HUES64 (cell line): ENCODE measurements around the gene HOMER3.
"Not testable (repeated sequence)": the region's sequence is repeated elsewhere in the genome, so short reads cannot be mapped to it uniquely, and the experiment has no call there.

ENCODE experiments used
- H3K27ac ChIP-seq: 2 replicates; pipeline ENCODE4 v1.7.0; 2013; ENCODE audit warnings: low read depth, low read length, inconsistent platforms
- H3K27me3 ChIP-seq: 2 replicates; pipeline ENCODE4 v1.6.1; 2013; ENCODE audit warnings: mild to moderate bottlenecking, low read length; ENCODE audit not compliant: insufficient read depth
- H3K36me3 ChIP-seq: 2 replicates; pipeline ENCODE4 v1.6.1; 2013; ENCODE audit warnings: mild to moderate bottlenecking, low read length; ENCODE audit not compliant: insufficient read depth
- H3K4me1 ChIP-seq: 2 replicates; pipeline ENCODE4 v1.6.1; 2013; ENCODE audit warnings: mild to moderate bottlenecking, low read length, moderate library complexity; ENCODE audit not compliant: insufficient read depth
- H3K4me3 ChIP-seq: 2 replicates; pipeline ENCODE4 v1.5.1; 2013; ENCODE audit warnings: mild to moderate bottlenecking, low read length, moderate library complexity
- H3K9ac ChIP-seq: 2 replicates; pipeline ENCODE4 v1.6.1; 2013; ENCODE audit warnings: mild to moderate bottlenecking, low read depth, low read length
- H3K9me3 ChIP-seq: 2 replicates; pipeline ENCODE4 v1.6.1; 2013; ENCODE audit warnings: low read depth, low read length; ENCODE audit not compliant: insufficient read depth
- WGBS: fragments of 150-250, 120-280 bp; methylation state at CpG from one replicate; pipeline ENCODE4 v1.1.7; 2013; ENCODE audit warnings: missing lambda C conversion rate; 5-methylcytosine and 5-hydroxymethylcytosine counted together

Gene HOMER3

DNA sequence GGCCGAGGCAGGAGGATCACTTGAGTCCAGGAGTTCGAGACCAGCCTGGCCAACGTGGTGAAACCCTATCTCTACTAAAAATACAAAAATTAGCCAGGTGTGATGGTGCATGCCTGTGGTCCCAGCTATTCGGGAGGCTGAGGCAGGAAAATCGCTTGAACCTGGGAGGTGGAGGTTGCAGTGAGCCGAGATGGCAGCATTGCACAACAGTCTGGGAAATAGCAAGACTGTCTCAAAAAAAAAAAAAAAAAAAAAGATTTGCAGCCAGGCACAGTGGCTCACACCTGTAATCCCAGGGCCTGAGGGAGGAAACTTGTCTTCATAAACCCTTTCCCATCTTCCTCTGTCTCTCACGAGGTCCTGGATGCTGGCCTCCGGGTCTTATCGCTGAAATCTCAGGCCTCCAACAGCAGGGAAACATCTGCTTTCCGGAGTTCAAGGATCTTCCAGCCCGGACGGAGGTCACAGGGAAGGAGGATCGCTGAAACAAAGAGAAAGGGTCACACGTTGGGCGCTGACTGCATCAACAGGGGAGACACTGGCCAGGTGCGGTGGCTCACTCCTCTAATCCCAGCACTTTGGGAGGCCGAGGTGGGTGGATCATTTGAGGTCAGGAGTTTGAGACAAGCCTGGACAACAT lies 11.5 kb upstream of the HOMER3 start:
- H3K27me3 ChIP-seq, H3K27ac ChIP-seq, H3K4me3 ChIP-seq, H3K36me3 ChIP-seq, H3K4me1 ChIP-seq, H3K9me3 ChIP-seq, H3K9ac ChIP-seq: not testable (repeated sequence)
- 89% methylated on average over 17 of the region's 17 CpGs for WGBS

DNA sequence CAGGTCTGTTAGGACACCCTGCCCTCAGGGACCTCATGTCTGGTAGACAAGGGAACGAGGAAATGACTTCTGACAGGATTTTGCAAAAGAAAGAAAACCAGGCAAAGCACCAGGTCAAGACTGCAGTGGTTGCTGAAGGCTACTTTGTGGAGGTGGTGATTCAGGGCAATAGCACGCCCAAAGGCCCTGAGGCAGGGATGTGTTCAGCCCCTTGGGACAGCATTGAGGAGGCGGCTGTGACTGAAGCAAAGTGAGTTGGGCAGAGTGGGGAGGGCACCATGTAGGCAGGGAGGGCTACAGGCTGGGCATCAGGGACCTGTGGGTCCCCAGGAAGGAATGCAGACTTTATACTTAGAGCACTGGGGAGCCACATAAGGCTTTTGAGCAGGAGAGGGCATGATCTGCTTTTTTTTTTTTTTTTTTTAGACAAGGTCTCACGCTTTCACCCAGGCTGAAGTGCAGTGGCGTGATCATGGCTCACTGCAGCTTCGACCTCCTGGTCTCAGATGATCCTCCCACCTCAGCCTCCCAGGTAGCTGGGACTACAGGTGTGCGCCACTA lies 10.8 kb upstream of the HOMER3 start:
- no peak overlapping the region for H3K27ac ChIP-seq
- H3K9ac ChIP-seq = no peak overlapping the region
- WGBS = 89% methylated on average over 7 of the region's 7 CpGs
- no peak overlapping the region for H3K4me3 ChIP-seq
- H3K36me3 ChIP-seq = no peaks in the 10 kb centered on the region
- no peaks in the 10 kb centered on the region for H3K4me1 ChIP-seq
- H3K9me3 ChIP-seq = no peaks in the 10 kb centered on the region
- no peaks in the 10 kb centered on the region for H3K27me3 ChIP-seq

DNA sequence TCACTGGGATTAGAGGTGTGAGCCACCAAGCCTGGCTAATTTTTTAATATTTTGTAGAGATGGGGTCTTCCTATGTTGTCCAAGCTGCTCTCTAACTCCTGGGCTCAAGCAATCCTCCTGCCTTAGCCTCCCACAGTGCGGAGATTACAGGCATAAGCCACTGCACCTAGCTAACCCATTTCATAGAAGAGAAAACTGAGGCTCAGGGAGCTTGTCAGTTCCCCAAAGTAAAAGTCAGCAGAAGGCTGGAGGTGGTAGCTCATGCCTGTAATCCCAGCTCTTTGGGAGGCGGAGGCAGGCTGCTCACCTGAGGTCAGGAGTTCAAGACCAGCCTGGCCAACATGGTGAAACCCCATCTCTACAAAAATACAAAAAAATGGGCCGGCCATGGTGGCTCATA lies 8.8 kb upstream of the HOMER3 start:
- no peaks in the 10 kb centered on the region for H3K9me3 ChIP-seq
- H3K4me3 ChIP-seq = no peak overlapping the region
- 88% methylated on average over 3 of the region's 3 CpGs for WGBS
- no peaks in the 10 kb centered on the region for H3K27me3 ChIP-seq
- H3K36me3 ChIP-seq = 0 out of 2 replicates have a peak, but pooled peaks cover 2% of the 10 kb centered on the region
- no peaks in the 10 kb centered on the region for H3K4me1 ChIP-seq
- H3K9ac ChIP-seq = no peak overlapping the region
- no peak overlapping the region for H3K27ac ChIP-seq

DNA sequence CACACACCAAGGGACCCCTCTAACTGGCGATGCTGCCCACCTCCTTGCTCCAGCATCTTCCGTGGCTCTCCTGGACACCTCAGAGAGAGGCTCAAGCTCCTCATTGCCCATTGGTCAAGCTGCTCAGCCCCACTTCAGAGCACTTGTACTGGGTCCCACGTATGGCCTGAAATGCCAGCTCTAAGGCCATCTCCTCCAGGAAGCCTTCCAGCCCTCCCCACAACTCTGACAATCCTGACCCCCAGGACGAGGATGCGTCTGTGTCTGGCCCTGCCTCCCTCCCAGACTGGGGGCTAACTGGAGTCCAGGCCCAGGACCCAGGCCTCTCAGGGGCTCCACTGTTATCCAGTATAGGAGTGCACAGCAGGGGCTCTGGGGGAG lies 7.9 kb upstream of the HOMER3 start:
- Histone ChIP-seq H3K4me3 (no peak overlapping the region), H3K9ac (no peak overlapping the region), H3K27me3 (no peaks in the 10 kb centered on the region), H3K36me3 (0 out of 2 replicates have a peak, but pooled peaks cover 2% of the 10 kb centered on the region), H3K27ac (no peak overlapping the region), H3K9me3 (no peaks in the 10 kb centered on the region), H3K4me1 (no peaks in the 10 kb centered on the region)
- 87% methylated on average over 5 of the region's 5 CpGs for WGBS

DNA sequence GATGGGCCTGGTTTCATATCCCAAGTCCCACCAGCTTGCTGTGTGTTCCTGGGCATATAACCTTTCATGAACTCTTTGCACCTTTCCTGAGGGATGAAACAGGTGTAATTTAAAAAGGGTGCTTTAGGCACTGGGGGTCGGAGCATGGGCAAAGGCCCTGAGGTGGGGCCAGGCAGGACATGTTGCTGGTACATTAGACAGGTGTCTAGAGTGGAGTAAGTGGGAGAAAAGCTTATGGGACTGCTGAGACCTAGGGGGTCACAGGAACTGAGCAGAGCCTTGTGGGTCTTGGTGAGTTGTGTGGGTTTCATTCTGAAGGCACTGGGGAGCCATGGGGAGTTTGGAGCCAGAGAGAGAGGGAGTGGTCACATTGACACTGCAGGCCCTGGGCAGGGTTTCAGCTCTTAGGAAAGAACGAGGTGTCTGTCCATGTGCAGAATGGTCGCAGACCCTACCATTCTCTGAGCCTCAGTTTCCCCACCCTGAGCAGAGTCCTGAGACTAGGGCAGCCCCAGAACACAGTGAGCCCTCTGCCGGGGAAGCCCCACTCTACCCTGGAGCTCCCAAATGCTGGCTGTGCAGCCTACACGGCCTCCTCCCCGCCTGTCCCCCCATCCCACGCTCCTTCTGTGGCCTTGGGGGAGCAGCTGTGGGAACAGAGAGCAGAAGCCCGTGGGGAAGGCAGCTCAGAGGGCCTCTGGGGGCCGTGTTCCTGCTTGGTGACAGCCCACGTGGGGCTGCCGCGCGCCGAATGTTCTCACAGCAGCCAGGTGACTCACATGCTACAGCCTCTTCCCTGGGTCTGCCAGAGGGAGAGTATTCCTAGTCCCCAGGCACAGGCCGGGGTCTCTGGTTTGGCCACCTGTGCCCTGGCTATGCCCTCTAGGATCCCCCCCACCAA lies 7.3 kb upstream of the HOMER3 start:
- 89% methylated on average over 15 of the region's 15 CpGs for WGBS
- H3K36me3 ChIP-seq = 0 out of 2 replicates have a peak, but pooled peaks cover 2% of the 10 kb centered on the region
- H3K27me3 ChIP-seq = no peaks in the 10 kb centered on the region
- no peak overlapping the region for H3K27ac ChIP-seq
- H3K4me3 ChIP-seq = no peak overlapping the region
- no peak overlapping the region for H3K9ac ChIP-seq
- no peaks in the 10 kb centered on the region for H3K9me3 ChIP-seq
- H3K4me1 ChIP-seq = no peaks in the 10 kb centered on the region

DNA sequence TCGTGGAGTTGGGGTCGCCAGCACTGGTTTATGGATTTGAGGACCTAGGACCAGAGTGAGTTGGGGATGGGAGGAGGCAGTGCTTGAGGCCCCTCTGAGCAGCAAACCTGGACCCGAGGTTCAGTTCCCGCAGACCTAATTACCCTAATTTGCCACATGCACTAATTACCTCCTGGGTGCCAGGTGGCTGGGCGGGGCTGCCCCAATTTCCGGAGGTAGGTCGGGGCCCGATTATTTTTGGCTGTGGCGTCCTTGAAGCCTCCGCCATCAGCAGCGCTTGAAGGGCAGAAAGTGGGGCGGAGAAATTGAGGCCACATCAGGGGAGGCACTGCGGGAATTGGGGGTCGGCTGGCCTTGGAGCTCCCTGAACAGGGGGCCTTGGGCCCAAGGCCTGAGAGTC lies 5.9 kb upstream of the HOMER3 start:
- Histone ChIP-seq H3K4me3 (no peak overlapping the region), H3K9me3 (no peaks in the 10 kb centered on the region), H3K4me1 (peaks cover under 1% of the 10 kb centered on the region; the same call in 1 of the 2 replicates), H3K27me3 (no peaks in the 10 kb centered on the region; the same call in 1 of the 2 replicates), H3K36me3 (0 out of 2 replicates have a peak, but pooled peaks cover 2% of the 10 kb centered on the region), H3K9ac (no peak overlapping the region), H3K27ac (no peak overlapping the region)
- 91% methylated on average over 14 of the region's 14 CpGs for WGBS

DNA sequence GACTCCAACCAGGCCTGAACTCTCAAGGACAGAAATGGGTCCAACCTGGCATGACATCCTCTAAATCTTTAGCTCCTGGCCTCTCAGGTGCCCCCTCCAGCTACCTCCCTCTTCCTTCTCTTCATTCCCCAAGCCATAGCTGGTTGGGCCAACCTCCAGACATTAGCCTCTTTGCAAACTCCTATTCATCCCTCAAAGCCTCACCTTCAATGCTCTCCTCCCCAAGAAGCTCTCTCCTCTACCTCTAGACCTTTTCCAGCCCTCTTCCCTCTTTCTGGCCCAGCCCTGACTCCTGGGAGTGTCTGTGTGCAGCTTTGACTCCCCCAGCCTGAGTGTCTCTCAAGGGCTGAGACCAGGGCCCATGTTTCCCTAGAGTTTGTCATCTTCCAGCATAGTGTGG lies 5.3 kb upstream of the HOMER3 start:
- Histone ChIP-seq H3K27ac (no peak overlapping the region), H3K36me3 (0 out of 2 replicates have a peak, but pooled peaks cover 2% of the 10 kb centered on the region), H3K27me3 (no peaks in the 10 kb centered on the region; the same call in 1 of the 2 replicates), H3K4me1 (peaks cover 6% of the 10 kb centered on the region; the same call in 1 of the 2 replicates), H3K9me3 (no peaks in the 10 kb centered on the region), H3K9ac (no peak overlapping the region), H3K4me3 (no peak overlapping the region)

DNA sequence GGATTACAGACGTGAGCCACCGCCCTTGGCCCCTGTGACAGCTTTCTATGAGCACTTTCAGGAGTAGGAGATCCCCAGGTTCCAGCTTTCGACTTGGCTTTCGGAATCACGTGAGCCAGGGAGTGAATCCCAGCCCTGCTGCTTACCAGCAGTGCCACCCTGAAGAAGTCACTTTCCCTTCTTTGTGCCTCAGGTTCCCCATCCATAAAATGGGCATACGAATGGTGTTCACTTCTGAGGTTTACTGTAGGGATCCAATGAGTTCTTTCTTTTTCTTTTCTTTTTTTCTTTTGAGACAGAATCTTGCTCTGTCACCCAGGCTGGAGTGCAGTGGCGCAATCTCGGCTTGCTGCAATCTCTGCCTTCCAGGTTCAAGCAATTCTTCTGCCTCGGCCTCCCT lies 4.3 kb upstream of the HOMER3 start:
- 89% methylated on average over 9 of the region's 9 CpGs for WGBS
- H3K4me3 ChIP-seq = no peak overlapping the region
- peaks cover 6% of the 10 kb centered on the region; the same call in 1 of the 2 replicates for H3K4me1 ChIP-seq
- no peaks in the 10 kb centered on the region for H3K9me3 ChIP-seq
- H3K36me3 ChIP-seq = 0 out of 2 replicates have a peak, but pooled peaks cover 2% of the 10 kb centered on the region
- H3K27me3 ChIP-seq = peaks cover 2% of the 10 kb centered on the region; the same call in 1 of the 2 replicates
- H3K9ac ChIP-seq = no peak overlapping the region
- no peak overlapping the region for H3K27ac ChIP-seq

DNA sequence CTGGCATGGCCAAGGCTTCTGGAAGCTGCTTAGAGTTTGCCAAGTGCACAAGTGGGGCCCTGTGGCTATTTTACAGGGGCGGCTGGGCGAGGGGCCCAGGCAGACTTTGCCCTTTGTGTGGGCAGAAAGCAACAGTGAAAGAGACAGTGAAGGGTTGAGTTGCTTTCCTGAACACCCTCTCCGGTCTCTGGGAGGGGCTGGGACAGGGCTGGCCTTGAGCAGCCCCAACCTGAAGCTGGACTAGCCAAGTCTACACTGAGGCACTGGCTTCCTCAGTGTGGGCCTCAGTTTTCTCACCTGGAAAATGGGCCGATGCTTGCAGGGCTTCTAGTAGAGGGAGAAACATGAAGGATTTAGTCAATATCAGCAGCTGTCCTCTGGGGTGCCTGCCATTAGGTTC lies 2.4 kb upstream of the HOMER3 start:
- Histone ChIP-seq H3K9ac (no peak overlapping the region), H3K36me3 (peaks cover 7% of the 10 kb centered on the region; the same call in 1 of the 2 replicates), H3K4me3 (no peak overlapping the region), H3K27me3 (peaks cover 3% of the 10 kb centered on the region; the same call in 1 of the 2 replicates), H3K9me3 (no peaks in the 10 kb centered on the region), H3K27ac (no peak overlapping the region), H3K4me1 (peaks cover 14% of the 10 kb centered on the region; the same call in 1 of the 2 replicates)
- 87% methylated on average over 4 of the region's 4 CpGs for WGBS

DNA sequence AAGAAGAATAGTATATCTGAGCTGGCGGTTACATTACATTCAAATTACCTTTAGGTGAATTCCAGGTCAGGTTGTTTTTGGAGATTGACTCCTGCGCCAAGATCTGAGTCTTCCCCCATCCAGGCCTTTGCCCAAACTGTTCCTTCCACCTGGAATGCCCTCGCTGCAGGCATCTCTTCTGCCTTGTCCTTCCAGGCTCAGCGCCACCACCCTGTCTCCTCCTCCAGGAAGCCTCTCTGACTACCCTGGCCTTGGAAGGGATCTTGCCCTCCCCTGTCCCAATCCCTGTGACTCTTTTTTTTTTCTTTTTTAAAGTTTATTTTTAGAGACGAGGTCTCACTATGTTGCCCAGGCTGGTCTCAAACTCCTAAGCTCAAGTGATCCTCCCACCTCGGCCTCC lies 1.7 kb upstream of the HOMER3 start:
- no peaks in the 10 kb centered on the region for H3K9me3 ChIP-seq
- peaks cover 11% of the 10 kb centered on the region for H3K36me3 ChIP-seq
- H3K27me3 ChIP-seq = peaks cover 3% of the 10 kb centered on the region; the same call in 1 of the 2 replicates
- no peak overlapping the region for H3K4me3 ChIP-seq
- H3K27ac ChIP-seq = no peak overlapping the region
- H3K4me1 ChIP-seq = peaks cover 14% of the 10 kb centered on the region; the same call in 1 of the 2 replicates
- H3K9ac ChIP-seq = no peak overlapping the region
- WGBS = 86% methylated on average over 6 of the region's 6 CpGs
